Measurements from ENCODE around the gene DGKB.
"Not testable (repeated sequence)": the region's sequence is repeated elsewhere in the genome, so short reads cannot be mapped to it uniquely, and the experiment has no call there.

DGKB gene

GRCh38 chr7:14458846-14459245 lies 443.7 kb downstream of the DGKB start:
- not testable (repeated sequence) for DNase-seq (ENCODE audit: low read depth)

- peak; percentile 91 for DNase-seq (ENCODE audit: low read depth)
These were observed 444.7 kb downstream of the DGKB start for GRCh38 chr7:14457568-14458453.

- no peak for DNase-seq (ENCODE audit: low read depth)
These were observed 453.3 kb downstream of the DGKB start for GRCh38 chr7:14449291-14449690.

- DNase-seq (ENCODE audit: low read depth): no peak
These were observed 455.7 kb downstream of the DGKB start for GRCh38 chr7:14446829-14447228.

GRCh38 chr7:14446219-14446618 lies 456.3 kb downstream of the DGKB start:
- DNase-seq (ENCODE audit: low read depth): no peak

GRCh38 chr7:14438366-14438765 lies 464.2 kb downstream of the DGKB start:
- no peak for DNase-seq (ENCODE audit: low read depth)

- DNase-seq (ENCODE audit: low read depth): no peak
These were observed 465.7 kb downstream of the DGKB start for GRCh38 chr7:14436878-14437277.

- DNase-seq (ENCODE audit: low read depth): no peak
These were observed 469.6 kb downstream of the DGKB start for GRCh38 chr7:14432924-14433323.

GRCh38 chr7:14430926-14431325 lies 471.6 kb downstream of the DGKB start:
- DNase-seq (ENCODE audit: low read depth): no peak

- DNase-seq (ENCODE audit: low read depth): no peak
These were observed 477.0 kb downstream of the DGKB start for GRCh38 chr7:14425559-14425958.

GRCh38 chr7:14424675-14425074 lies 477.9 kb downstream of the DGKB start:
- no peak for DNase-seq (ENCODE audit: low read depth)

- peak; percentile 41 for DNase-seq (ENCODE audit: low read depth)
These were observed 481.8 kb downstream of the DGKB start for GRCh38 chr7:14420768-14421167.

GRCh38 chr7:14419531-14419930 lies 483.0 kb downstream of the DGKB start:
- DNase-seq (ENCODE audit: low read depth): no peak

GRCh38 chr7:14418633-14419032 lies 483.9 kb downstream of the DGKB start:
- no peak for DNase-seq (ENCODE audit: low read depth)

- DNase-seq (ENCODE audit: low read depth): no peak
These were observed 488.1 kb downstream of the DGKB start for GRCh38 chr7:14414274-14414986.

- DNase-seq (ENCODE audit: low read depth): no peak
These were observed 495.1 kb downstream of the DGKB start for GRCh38 chr7:14407246-14408015.

- peak; percentile 30 for DNase-seq (ENCODE audit: low read depth)
These were observed 499.0 kb downstream of the DGKB start for GRCh38 chr7:14403587-14403986.

GRCh38 chr7:14400271-14400670 lies 502.3 kb downstream of the DGKB start:
- no peak for DNase-seq (ENCODE audit: low read depth)

GRCh38 chr7:14398526-14398925 lies 504.0 kb downstream of the DGKB start:
- DNase-seq (ENCODE audit: low read depth): no peak

GRCh38 chr7:14395860-14396259 lies 506.7 kb downstream of the DGKB start:
- peak; percentile 73 for DNase-seq (ENCODE audit: low read depth)

GRCh38 chr7:14394786-14395185 lies 507.8 kb downstream of the DGKB start:
- no peak for DNase-seq (ENCODE audit: low read depth)

GRCh38 chr7:14389595-14389994 lies 513.0 kb downstream of the DGKB start:
- DNase-seq (ENCODE audit: low read depth): no peak

- DNase-seq (ENCODE audit: low read depth): no peak
These were observed 513.4 kb downstream of the DGKB start for GRCh38 chr7:14389181-14389591.

Data from ELR (cell line).